ENCODE data around the gene CELSR2.
"Not testable (repeated sequence)": the region's sequence is repeated elsewhere in the genome, so short reads cannot be mapped to it uniquely, and the experiment has no call there.

CELSR2 gene

DNA sequence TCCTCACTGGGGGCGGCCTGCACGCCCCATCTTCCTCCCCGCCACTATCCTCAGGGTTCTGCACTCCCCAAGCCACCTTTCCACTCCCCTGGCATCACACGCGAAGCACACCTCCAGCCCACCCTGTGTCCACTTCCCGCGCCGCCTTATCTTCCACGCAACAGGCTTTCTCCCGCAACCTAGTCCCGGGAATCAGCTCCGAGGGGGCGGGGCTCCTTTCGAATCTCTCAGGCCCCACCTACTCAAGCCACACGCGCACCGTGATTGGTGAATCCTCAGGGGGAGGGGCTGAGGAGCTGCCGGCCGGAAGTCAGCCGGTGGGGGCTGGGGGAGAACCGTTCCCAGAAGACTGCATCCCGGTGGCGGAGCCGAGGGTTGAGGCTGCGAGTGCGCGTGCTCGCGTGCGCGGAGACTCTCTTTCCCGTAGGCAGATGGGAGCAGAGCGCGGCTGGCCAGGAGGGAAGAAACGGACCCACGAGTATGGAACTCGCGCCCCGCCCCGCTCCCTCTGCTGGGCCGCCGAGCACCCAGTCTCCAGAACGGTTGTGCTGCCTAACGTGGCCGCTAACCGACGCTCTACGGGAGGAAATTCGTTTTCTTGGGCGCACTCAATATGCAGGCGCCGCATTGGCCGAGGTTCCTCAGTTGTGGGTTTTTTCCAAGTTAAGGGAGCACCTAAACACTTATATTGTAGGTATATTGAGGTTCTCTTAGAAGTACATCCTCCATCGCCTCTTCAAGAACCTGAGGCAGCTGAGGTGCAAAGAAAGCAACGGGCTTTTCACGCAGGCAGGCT lies 33.8 kb downstream of the CELSR2 start, which contains the start of gene PSRC1:
PSRC1 (minus strand) TSS at position 194 of the 796 bp plus-strand sequence.
- DNase-seq = peak; percentile 96

DNA sequence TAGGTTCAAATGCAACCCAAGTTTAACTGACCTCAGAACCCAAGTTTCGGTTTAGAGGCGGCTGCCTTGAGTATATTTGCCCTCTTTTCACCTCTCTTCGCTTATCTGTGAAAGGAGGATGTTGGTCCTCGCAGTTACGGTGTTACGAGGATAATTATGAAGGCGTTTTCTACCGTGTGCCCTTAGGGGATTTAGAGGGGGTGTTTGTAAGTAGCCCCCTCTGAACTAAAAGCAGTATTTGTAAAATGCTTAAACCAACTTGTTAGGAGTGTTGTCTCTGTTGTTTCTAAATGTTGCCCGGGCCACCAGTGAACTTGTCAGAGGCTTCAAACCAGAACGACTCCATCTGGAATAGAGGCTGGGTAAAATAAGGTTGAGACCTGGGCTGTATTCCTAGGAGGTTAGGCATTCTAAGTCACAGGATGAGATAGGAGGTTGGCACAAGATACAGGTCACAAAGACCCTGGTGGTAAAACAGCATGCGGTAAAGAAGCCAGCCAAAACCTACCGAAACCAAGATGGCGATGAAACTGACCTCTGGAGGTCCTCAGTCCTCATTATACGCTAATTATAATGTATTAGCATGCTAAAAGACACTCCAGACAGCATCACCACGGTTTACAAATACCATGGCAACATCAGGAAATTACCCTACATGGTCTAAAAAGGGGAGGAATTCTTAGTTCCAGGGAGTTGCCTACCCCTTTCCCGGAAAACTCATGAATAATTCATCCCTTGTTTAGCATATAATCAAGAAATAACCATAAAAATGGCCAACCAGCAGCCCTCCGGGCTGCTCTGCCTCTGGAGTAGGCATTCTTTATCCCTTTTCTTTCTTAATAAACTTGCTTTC lies 34.6 kb downstream of the CELSR2 start:
- no peak for DNase-seq

DNA sequence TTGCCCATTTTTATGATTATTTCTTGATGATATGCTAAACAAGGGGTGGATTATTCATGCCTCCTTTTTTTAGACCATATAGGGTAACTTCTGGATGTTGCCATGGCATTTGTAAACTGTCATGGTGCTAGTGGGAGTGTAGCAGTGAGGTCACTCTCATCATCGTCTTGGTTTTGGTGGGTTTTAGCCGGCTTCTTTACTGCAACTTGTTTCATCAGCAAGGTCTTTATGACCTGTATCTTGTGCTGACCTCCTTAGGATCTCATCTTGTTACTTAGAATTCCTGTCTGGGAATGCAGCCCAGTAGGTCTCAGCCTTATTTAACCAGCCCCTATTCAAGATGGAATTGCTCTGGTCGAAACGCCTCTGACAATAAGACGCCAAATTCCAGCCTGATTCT lies 37.4 kb downstream of the CELSR2 start:
- DNase-seq = not testable (repeated sequence)

DNA sequence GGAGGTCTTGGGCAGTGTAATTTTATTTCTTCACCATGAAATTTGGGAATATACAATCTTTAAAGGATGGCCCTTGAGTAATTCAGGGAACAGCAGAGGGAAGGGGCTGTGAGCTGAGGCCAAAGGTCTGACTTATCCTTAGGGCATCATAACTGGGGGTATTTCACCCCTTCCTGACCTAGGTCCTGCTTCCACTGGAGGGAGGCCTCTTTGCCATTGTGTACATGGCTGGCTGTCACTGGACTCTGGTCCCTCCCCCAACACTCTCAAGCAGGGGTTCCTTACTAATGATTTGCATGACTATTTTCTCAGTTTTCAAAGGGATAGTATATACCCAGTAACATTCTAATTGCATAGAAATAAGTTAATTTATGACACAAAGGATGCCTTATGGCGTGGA lies 40.8 kb downstream of the CELSR2 start:
- no peak for DNase-seq

DNA sequence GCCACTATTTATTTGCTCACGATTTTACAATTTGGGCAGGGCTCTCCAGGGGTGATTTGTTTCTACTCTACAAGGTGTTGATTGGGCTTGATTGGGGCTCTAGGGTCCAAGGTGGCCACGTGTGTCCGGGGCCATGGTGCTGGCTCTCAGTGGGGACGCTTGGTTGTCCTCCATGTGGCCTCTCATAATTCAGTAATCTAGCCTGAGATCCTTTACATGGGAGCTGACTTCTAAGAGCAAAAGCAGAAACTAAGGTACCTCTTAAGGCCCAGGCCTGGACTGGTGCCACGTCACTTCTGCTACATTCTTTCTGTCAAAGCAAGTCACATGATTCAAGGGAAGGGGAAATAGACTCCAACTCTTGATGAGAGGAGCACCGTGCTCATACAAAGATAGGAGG lies 41.7 kb downstream of the CELSR2 start:
- DNase-seq = no peak

DNA sequence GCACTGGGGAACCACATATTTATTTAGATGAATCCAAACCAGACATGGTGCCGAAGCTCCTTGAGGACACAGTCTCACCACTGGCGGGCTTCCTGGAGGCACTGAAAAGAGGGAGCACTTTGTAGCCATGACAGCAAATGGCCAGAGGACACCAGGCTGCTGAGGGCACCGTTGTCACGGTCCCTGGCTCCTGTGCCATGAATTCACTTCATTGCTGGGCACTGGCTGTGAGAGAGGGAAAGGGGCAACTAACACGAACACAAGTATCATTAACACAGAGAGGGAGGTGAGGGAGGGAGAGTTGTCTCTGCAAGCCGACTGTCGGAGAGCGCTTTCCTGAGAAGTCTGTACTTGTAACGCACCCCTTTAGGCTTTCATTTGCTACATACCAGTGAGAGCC lies 43.0 kb downstream of the CELSR2 start:
- no peak for DNase-seq

DNA sequence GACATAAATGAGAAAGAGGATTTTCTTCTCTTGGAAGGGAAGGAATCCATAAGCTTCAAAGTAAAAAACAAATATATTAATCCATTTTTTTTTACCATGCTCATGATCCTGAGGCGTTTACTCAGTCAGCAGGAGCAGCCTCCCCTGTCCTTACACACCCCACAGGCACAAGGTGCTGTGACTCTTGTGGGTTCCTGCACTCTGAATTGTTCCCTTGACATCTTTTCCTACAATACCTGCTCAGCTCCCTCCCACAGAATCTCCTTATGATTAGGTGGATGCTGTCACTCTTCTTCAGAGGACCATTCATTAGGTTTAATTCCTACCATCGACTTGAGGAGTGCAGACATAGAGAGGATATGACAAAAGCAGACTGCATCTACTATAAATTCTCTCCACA lies 43.7 kb downstream of the CELSR2 start:
- DNase-seq = no peak

DNA sequence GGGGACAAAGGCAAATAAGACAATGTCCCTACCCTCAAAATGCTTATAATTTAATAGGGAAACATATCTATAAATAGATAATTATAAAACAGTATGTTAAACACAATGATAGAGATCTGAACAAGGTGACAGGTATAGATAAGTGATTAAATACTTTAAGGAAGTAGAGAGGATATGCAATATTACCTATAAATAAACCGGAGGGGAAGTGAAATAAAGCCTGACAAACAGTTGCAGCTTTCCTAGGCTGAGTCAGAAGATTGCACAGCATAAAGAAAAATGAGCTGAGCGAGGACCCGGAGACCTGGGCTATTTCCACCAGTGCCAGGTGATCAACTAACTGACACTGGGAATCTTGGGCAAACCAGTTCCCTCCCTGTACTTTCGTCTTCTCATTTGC lies 45.1 kb downstream of the CELSR2 start:
- DNase-seq = no peak

DNA sequence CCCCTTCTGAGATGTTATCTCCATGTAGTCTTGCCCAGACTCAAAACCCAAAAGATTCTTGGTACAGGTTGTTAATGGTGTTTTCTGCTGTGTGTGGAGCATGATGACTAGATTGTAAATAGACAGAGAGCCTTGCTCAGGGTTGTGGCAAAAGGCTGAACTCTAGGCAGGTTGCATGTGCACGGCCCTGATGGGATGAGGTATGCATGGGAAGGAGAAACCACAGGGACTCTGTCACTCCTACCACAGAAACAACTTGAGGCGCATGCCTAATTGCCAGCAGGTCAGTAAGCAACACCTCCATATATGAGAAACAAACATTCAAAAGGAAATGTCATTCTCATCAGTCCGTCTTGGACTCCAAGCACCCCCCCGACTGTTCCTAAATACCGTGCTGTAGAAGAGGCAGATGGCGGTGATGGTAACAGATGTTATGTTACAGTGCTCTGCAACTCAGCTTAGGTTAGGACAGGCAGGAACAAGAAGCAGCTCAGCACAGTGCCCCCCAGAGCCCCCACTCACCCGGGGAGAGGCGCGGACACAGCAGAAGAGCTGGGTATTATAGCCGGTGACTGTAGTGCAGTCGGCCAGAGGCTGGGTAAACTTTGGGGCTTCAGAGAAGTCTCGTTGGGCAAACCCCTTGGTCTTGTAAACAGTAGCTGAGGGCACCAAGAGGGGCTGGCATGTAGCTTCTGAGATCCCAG lies 46.5 kb downstream of the CELSR2 start:
- no peak for DNase-seq

DNA sequence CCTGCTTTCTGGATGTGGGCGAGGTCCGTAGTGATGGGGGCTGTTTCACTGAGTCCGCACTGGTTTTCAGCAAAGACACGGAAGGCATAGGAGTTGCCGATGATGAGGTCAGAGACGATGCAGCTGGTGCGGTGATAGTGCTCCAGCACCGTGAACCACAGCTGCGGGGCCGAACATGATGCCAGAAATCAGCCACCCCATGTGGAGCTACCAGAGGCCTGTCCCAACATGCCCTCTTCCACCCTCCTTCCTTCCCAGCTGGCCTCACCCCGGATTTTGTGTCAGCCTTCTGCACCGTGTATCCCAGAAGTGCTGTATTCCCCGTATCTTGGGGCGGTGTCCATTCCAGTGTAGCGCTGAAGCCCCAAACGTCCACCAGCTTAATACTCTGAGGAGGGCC lies 47.4 kb downstream of the CELSR2 start:
- no peak for DNase-seq

DNA sequence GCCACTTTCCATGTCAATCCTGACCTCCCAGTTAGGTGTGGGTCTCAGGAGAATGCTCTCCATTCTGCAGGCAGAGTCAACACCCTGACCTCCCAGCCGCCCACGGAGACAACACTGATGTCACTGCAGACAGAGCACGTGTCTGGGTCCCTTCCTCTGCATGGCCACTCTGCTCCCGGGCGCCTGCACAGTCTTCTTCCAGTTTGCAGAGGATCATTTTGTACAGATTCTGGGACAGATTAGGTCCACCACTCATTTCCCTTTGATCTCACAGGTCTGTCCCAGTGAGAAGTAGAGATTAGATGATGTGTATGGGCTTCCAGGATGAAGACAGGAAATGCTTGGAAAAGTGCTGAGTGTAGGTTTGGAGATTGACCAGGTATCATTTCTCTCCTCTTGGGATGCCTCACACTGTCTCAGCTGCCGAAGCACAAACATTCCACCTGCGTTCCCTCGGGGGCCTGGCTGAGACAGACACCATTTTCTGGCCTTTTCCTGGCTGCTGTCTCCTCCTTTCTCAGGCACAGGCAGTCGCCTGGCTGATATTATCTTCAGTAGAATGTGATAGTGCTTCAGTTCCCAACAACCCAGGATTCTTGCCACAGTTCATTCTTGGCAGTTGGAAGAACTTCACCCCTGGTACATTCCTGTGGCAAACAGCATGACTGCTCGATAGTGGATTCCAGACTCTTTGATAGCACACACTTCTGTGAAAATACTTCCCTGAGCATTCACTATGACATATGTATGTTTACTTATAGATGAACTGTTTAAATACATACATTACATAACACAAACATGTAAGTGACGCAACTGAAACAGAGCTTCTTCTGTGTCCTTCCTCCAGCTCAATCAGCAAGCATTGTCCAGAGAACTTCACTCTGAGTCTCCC lies 49.6 kb downstream of the CELSR2 start:
- DNase-seq = peak; percentile 61

DNA sequence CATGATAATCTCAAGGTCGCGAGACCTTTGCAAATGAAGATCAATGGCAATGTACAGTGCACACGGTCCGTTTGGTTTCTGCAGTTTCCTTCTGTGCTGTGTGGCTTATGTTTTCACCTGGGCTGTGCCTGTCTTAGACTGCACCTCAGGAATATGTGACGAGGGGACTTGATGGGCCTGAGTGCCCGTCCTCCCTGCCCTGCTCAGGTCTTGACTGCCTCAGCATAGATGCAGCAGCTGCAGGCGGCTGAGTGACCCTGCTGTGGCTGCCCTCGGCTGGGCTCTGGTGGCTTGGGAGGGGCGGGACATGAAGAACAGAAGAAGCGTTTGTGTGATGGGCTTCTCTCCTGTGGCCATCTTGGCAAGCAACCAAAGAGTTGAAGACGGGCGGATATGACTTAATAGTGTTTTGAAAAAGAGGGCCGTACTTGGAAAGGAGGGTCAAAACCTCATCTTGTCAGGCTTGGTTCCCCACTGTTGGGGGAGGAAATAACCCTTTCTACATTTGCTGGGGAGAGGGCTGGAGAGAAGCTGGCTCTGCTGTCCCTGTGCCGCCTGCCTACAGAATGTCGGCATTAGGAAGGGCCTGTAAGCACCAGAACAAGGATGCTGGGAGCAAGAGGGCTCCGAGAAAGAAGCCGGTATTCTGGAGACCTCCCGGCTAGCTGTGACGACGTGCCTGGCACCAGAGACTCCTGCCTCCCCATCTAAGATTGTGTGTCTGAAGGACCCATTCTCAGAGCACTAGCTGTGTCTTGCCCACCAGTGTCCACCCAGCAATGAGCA lies 50.4 kb downstream of the CELSR2 start:
- DNase-seq = no peak

DNA sequence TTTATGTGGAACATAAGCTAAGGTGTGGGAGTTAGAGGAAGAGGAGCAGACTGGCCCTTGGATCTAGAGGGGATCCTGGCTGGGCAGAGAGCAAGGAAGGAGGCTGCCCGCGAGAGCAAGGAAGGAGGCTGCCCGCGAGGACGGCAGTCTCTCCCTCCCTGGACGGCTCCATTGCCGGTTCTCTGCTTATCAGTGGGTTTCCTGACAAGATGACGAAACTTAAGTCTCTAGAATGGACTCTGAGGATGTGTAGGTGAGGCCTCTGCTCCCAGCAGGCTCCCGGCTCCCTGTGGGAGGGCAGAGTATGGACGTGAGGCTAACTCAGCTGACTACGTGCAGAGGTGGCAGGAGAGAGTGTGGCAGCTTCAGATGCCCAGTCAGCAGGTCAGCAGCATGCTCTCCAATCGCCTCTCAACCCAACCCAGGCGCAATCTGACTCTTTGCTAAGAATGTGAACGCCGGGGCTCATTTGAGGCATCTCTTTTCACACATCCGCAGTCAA lies 51.4 kb downstream of the CELSR2 start:
- no peak for DNase-seq

DNA sequence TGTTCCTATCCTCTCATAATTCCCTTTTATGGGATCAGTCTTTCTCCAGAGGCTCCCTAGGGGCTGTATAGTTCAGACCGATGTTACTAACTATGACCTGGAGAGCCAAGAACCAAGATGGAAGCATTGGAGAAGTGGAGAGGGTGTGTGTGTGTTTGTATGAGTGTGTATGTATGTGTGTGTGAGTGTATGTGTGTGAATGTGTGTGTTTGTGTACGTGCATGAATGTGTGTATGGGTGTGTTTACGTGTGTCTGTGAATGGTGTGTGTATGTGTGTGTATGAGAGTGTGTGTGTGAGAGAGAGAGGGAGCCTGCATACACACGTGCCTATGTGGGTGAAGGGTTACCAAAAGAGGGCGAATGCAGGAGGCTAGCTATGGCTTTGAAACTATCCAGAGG lies 52.5 kb downstream of the CELSR2 start:
- no peak for DNase-seq

DNA sequence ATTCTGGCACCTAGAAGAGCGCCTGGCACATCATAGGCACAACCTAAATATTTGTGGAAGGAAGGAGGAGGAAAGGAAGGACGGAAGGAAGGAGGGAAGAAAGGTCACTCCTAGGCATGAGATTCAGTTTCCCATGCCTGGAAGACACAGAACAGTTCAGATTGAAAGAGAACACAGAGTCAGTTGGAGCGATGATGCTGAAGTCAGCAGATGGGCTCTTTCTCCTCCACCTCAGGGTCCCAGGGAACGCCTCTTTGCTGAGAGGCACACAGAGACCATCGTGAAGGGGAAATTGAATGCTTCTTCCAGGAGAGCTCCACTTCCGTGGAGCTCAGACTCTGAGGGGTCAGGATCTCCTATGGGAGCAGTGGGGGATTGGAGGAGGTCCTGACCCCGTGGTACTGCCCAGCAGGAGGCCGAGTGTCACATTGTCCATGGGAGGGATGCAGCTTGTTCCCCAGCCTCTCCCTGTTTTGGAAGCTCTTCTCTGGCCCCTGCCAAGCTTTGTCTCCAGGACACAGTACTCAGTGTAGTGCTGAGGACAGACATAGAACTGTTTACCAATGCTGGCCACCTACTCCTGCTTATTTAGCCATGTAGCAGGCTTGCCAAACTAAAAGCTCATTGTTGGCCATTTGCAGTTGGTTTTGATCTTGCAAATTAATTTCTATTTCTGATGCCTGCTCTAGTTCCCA lies 55.0 kb downstream of the CELSR2 start:
- DNase-seq = no peak

DNA sequence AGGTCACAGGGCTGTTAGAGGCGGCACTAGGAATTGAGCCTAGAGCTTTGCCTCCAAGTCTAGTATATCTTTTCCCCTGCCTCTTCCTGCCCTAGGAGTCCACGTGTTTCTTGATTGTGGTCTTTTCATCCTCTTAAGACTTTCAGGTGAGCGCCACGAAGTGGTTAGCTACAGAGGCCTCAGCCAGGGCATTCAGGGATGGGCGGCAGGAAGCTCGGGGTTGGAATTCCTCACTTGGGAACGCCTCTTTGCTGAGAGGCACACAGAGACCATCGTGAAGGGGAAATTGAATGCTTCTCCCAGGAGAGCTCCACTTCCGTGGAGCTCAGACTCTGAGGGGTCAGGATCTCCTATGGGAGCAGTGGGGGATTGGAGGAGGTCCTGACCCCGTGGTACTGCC lies 56.7 kb downstream of the CELSR2 start:
- not testable (repeated sequence) for DNase-seq

DNA sequence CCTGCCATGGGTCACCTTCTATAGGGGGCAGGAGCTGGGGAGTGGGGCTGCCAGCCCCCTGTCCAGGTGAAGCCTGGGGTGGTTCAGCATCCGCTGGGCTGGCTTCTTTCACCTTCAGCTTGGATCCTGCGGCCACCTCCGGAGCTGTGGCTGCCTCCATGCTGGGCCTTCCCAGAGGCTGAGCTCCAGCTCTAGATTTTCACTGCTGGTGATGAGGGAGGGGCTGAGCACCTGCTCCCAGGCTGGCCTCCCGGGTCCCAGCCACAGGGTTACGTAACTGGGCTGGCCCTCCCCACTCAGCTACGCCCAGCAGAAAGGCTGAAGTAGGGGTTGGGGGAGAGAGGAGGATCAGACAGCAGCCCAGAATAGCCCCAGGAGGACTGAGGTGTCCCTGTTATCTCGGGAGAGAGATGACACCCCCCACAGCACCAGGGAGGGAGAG lies 57.5 kb downstream of the CELSR2 start, which contains the start of gene MYBPHL:
MYBPHL (minus strand) TSS at position 180 of the 442 bp plus-strand sequence; CDS start at position 160, 20 bp downstream.
- DNase-seq = no peak

DNA sequence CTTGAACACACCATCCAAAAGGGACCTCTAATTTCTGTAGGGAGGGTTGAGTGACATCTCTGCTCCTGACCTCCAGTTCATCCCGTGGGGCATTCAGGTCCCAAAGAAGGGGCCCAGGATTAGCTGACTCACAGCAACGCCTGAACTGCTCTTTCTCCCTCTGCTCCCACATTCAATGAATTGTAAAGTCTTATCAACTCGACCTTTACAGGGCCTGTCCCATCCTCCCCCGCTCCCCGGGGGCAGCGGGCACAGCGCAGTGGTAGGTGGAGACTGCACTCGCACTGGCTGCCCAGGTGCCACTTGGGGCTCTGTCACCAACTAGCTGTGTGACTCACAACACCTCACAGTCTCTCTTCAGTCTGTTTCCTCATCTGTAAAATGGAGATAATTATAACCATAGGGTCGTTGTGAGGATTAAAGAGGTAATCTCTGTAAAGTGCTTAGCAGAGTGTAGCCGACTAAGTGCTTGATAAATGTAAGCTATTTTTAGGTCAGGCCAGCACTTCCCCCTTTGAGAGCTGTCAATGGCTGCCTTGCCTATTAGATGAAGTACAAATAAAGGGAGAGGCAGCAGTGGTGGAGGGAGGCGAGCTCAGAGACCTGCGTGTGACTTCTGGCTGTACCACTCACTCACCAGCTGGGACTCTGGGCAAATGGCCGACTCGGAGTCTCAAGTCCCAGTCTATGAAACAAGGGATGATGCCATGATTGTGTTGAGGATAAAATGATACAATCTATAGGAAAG lies 58.1 kb downstream of the CELSR2 start:
- no peak for DNase-seq

DNA sequence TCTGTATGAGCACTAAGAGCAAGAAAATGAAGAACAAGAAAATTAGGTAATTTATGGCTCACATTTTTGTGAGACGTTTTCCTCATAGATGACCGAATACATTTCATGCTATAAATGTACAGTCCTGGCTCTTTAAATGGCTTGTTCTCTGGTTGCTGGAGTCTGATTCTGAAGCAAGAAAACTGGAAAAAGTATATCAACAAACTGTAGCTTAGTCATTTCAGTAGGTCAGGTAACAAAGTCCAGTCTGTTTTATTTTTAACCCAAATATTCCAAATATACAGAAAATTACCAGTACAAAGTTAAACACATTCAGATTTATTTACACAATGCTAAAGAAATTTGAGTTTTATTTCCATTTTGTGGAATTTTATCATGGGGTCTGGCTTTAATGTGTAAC lies 60.0 kb downstream of the CELSR2 start:
- no peak for DNase-seq

DNA sequence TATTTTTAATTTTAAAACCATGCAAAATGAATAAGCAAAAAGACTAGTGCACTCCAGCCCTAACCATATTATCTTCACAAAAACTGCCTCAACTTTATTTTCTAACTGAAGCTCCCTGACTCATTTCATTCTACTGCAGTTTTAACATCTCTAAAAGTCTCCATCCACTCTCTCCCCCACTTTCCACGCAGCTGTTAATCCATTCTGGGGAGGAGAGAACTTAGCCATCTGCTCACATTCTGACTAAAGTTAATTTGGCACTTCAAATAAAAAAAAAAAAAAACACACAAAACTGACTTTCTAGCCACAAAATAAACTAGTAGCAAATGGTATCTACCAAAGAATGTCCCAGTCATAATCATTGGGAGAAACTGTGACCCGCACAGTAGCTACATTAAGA lies 62.9 kb downstream of the CELSR2 start:
- no peak for DNase-seq
